GM12872 (cell line): ENCODE data around the gene WDR64.

Experiments used
- TF ChIP-seq, protein P1 (sequence below): IDR thresholded peaks from 3 replicates; pipeline ENCODE4 v1.5.1; 2011; ENCODE audit warnings: low read depth, mild to moderate bottlenecking, low read length, moderate library complexity; ENCODE audit not compliant: insufficient read depth

The WDR64 gene

GRCh38 chr1:241722947-241723346 lies 70.9 kb downstream of the WDR64 start:
- TF ChIP-seq, protein P1, sequence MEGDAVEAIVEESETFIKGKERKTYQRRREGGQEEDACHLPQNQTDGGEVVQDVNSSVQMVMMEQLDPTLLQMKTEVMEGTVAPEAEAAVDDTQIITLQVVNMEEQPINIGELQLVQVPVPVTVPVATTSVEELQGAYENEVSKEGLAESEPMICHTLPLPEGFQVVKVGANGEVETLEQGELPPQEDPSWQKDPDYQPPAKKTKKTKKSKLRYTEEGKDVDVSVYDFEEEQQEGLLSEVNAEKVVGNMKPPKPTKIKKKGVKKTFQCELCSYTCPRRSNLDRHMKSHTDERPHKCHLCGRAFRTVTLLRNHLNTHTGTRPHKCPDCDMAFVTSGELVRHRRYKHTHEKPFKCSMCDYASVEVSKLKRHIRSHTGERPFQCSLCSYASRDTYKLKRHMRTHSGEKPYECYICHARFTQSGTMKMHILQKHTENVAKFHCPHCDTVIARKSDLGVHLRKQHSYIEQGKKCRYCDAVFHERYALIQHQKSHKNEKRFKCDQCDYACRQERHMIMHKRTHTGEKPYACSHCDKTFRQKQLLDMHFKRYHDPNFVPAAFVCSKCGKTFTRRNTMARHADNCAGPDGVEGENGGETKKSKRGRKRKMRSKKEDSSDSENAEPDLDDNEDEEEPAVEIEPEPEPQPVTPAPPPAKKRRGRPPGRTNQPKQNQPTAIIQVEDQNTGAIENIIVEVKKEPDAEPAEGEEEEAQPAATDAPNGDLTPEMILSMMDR: no peak

DNA sequence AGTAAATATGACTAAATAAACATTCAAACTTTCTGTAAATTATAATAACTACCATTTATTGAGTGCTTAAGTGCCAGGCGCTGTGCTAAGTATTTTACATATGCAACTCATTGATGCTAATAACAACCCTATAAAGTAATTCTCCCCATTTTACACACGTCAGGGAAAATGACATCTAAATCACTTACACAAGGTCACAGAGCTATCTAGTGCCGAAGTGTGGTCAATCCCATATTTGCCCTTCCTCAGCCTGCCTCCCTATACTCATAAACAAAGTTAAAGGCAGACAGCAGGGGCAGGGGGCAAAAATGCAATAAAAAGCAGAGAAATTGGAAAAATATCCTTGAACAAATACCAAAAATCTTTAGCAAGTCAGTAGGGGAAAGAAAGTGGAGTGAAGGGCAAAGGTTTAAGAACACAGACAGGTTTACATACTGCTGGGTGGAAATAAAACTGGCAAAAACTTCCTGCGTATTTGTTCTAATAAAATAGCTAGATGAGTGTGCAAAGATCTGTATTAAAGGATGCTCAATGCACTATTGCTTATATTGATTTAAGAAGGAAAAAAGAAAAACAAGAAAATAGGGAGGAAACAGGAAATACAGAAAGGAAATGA lies 72.8 kb downstream of the WDR64 start:
- TF ChIP-seq, protein P1: no peak

DNA sequence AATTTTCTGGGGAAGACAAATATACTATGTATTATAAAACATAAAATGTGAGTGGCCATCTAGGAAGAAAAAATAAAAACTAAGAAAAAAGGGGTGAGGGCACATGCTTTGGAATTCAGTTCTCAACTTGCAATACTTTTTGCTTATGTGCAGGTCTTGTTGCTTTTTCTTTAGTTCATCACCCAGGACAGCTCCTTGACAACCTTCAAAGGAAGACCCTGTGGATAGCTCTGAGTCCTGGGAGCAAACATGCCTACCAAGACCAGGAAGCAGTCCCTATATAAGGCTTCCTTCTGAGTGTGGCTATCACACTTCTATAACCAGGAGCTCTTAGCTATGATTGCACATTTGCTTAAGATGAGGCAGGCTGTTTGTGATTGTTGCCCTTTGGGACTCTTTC lies 78.0 kb downstream of the WDR64 start:
- TF ChIP-seq, protein P1: no peak

DNA sequence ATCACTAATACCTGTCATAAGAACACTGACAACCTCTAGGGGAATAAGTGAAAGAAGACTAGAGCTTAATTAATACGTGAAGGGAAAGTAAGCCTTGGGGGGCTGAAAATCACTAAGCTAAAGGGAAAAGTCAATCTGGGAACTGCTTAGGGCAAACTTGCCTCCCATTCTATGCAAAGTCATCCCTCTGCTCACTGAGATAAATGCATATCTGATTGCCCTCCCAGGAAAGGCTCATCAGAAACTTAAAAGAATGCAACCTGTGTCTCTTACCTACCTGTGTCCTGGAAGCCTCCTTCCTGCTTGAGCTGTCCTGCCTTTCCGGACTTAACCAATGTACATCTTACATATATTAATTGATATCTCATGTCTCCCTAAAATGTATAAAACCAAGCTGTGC lies 81.8 kb downstream of the WDR64 start:
- TF ChIP-seq, protein P1: no peak

DNA sequence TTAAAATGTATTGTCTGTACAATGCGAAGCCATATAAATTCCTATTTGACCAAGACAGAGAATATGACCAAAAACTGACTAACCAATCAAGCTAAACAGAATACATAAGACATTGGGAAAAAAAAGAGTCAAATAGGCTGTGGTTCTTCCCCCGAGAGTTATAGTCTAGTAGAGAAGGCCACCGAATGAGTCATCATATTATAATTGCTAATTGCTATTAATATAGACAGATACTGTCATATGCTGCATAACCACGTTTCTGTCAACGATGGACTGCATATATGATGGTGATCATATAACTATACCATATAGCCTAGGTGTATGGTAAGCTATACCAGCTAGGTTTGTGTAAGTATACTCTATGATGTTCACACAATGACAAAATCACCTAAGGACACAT lies 82.5 kb downstream of the WDR64 start:
- TF ChIP-seq, protein P1: no peak

DNA sequence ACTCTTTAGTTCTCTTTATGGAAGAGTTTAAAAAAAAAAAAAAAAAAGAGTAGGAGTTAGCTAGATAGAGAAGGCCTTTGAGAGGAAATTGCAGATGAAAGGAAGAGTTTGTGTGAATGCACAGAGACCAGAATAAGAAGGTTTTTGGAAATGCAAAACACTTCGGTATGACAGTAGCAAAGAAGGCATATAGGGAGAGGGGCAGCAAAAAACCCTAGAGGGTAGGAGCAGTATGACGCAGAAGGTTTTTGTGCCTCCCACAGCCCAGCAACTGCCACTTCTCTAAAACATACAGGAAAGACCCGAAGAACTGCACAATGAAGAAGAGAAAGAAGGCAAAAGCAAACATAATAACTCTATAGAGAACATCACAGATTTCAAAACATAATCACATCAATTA lies 84.3 kb downstream of the WDR64 start:
- TF ChIP-seq, protein P1: no peak

DNA sequence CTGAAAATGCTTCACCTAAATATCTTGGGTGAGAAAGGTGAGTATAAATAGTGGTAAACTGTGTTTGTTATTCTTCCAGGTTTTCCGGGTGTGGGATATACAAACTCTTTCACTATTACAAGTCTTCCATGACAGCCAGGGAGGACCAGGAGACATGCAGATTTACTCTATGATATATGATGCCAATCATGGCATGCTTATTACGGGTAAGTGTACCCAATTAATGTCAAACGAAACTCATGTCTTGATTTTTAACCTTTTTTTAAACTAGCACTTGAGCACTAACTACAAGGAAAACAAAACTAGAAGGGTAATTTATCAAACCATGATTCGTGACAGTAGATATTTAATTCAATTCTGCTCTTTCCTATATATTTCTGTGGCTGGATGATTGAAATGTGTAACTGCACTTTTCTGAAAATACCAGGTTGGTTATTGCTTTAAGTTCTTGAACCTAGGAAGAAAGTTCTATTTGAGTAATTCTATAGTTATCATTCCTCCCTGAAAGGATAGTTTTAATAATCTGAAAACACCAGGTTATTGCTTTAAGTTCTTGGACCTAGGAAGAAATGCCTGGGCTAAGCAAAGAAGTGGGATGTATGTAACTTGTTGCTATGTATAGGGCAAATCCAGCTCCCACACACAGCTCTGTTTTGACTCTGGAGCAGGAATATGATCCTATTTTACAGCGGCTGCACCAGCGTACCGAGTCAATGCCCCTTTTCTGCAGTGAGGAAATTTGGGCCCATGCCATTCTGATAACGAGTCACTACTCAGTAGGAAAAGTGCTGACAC lies 86.4 kb downstream of the WDR64 start:
- TF ChIP-seq, protein P1: no peak
